GM18873 (cell line): ENCODE results near the gene FAHD1.
"Not testable (repeated sequence)": the region's sequence is repeated elsewhere in the genome, so short reads cannot be mapped to it uniquely, and the experiment has no call there.

Experiments
- ATAC-seq: cut with Tn5 transposase; IDR thresholded peaks from one replicate; pipeline ENCODE4 v1.9.1; 2021; ENCODE audit warnings: mild to moderate bottlenecking, moderate library complexity, moderate number of reproducible peaks; ENCODE audit not compliant: unreplicated experiment, low FRiP score

Gene FAHD1

DNA sequence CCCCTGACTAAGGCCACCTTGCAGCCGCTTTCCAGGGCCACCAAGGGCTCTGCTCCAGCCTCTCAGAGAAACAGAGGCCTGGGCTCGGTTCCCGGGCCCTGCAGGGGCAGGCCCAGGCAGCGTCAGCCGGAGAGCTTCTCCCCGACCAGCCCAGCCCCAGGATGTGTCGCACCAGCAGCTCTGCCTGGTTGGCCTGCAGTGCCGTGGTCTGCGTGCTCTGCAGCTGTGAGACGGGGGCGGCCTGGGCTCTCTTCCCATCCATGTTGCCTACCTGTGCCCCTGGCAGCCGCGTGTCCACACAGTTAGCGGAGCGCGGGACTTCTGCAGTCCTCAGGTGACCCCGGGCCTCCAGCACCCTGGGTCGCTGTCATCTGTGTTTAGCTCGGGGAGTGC, 38.3 kb upstream of the FAHD1 start:
- ATAC-seq: no peak

DNA sequence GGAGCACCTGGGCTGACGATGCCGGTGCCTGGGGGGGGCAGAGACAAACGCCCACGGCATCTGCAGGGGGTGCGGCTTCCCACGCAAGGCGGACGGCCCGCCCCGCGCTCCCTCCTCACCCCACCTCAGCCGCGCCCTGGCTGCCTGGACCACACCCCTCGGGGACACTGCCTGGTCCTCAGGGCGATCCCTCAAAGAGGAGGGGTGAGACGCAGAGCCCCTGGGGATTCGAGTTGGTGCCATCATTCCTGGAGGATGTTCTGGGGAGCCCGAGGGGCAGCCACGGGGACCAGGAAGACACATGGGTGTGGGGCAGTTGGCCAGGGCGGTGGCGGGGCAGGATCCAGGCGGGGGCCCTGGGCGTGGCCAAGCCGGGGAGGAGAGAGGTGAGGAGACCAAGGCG, 37.4 kb upstream of the FAHD1 start:
- no peak for ATAC-seq

GRCh38 chr16:1790261-1790610, 36.8 kb upstream of the FAHD1 start:
- ATAC-seq: no peak

DNA sequence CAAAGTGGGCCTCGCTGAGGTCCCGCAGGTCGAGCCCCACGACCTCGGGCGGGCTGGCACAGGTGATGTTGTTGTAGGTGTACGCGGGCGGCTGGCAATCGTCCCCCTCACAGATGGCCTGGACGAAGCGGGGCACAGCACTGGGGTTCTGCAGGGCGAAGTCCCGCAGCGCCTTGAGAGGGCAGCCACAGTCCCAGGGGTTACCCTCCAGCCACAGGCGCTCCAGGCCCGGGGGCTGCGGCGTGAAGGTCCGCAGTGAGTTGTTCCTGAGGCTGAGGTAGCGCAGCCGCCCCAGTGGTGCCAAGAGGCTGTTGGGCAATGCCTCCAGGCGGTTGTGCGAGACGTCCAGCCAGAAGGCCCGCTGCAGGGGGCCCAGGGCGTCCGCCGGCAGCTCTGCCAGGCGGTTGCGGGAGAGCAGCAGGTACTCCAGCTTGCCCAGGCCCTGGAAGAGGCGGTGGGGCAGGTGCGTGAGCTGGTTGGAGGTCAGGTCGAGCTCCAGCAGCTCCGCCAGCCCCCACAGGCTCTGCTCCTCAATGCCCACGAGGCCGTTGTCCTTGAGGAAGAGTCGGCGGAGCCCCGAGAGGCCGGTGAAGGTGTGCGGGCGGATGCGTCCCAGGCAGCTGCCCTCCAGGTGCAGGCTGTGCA, 36.3 kb upstream of the FAHD1 start:
- no peak for ATAC-seq

- no peak for ATAC-seq
These were observed 35.6 kb upstream of the FAHD1 start for GRCh38 chr16:1791256-1791942.

DNA sequence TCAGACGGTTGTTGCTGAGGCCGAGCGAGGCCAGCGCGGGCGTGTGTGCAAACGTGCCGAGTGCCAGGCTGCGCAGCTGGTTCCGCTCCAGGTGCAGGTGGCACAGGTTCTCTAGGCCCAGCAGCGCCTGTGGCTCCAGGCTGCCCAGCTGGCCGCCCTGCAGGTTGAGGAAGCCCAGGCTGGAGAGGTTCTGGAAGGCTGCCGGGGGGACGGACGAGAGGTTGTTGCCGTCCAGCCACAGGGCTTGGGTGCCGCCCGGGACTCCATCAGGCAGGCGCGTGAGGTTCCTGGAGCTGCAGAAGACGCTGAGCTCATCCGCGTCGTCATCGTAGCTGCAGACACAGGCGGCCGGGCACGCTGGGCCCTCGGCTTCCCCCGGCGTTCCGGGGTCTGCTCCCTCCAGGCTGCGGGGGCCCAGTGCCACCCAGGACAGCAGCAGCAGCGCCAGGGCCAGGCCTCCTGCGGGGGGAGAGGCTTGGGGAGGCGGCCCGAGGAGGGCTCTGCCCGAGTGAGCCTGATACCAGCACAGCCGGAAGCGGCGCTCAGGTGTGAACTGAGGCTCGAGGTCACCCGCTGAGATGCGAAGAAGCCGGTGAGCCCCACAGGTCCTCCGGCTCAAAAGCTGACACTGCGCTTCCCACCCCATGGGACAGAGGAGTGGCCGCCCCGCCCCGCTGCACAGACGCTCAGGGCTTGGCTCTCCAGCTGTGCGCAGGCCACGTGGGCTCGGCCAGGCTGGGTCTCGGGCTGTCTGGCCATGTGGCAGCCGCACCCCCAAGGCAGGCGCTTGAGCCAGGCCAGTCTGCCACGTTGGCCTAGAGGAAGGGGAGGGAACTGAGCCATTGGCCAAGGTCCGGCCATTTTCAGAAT, 34.8 kb upstream of the FAHD1 start:
- no peak for ATAC-seq

DNA sequence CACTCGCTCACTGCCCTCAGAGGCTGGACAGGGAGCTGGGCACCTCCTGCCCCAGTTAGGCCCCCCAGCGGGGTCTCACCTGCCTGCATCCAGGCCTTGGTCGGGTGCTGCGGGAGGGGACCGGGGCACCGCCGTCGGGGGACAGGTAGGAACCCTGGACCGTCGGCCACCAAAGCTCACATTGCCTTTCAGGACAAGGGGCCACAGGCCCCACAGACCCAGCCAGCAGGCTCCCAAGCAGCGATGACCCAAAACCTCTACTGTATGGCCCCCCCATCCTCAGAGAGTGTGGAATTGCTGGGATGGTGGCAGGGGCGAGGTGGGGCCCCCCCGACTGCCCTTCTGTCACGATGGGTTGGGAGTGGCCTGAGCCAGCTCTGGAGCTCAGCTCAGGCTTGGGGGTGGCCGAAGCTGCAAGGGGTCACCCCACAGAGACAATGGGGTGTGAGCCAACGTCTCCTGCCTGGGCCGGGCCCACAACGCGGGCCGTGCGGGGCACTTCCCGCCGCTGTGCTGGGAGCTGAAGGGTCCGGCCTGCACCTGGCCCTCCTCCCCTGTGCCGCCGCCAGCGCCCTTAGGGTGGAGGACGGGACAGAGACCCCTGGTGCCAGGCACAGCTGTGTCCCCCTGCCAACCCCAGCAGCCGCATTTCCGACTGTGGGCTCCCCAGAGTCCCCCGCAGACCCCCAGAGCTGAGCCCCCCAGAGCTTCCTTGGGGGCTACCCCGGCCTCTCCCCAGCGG, 34.0 kb upstream of the FAHD1 start:
- no peak for ATAC-seq

DNA sequence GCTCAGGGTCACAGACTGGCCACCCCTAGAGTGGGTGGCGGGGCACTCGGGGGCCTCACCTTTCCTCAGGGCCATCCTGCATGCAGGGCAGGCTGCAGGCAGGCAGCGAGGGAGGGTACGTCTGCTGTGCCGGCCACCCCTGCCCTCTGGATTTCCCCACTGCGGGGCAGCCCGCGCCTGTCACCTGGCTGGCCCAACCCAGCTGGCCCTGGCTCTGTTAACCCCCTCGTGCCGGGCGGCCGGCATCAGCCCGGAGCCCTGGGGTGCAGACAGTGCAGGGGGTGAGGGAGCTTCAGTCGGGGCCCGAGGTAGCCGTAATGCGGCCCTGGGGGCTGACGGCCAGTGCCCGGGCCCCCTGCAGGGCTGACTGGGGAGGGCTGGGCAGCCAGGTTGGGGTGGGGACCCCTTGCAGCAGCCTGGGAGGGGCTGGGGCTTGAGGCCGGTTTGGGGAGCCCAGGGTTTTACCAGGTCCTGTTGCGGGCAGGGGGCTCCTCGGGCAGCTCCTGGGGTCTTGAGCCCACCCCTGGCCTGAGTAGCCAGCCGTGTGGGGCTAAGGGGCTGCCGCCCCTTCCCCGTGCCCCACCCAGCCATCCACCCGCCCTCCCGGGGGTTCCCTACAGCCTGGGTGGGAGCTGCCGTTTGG, 33.3 kb upstream of the FAHD1 start, which contains the start of gene IGFALS:
Gene IGFALS (minus strand): TSS at position 128 of the 643 bp plus-strand sequence. CDS start 53 bp downstream, at position 75.
- no peak for ATAC-seq

GRCh38 chr16:1794221-1794871, 32.7 kb upstream of the FAHD1 start:
- ATAC-seq: no peak

- ATAC-seq: no peak
These were observed 31.9 kb upstream of the FAHD1 start for GRCh38 chr16:1794908-1795666.

DNA sequence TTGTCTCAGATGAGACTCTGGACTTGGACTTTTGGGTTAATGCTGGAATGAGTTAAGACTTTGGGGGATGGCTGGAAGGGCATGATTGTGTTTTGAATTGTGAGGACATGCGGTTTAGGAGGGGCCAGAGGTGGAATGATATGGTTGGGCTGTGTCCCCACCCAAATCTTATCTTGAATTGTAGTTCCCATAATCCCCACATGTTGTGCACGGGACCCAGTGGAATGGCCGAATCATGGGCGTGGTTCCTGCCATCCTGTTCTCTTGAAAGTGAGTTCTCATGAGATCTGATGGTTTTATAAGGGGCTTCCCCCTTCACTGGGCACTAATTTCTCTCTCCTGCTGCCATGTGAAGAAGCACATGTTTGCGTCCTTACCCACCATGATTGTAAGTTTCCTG, 27.7 kb upstream of the FAHD1 start:
- ATAC-seq: not testable (repeated sequence)

- no peak for ATAC-seq
These were observed 26.3 kb upstream of the FAHD1 start for GRCh38 chr16:1800701-1801100.

DNA sequence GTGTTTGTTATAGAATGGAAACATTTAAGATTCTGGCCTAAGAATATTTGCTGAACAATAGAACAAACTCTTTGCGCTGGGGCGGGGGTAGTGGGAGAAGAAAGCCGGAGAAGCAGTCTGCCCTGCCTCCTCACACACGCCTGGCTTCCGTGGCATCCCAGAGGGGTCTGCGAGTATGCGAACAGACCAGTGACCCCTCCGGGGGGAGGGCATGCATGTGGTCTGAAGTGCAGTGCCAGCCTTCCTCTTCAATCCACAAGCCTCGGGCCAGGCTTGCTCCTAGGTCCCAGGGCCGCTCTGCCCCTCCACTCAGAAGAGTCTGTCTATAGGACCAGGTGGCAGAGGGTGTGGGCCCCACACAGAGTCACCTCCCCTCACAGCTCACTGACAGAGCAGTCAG, 19.4 kb upstream of the FAHD1 start:
- no peak for ATAC-seq

DNA sequence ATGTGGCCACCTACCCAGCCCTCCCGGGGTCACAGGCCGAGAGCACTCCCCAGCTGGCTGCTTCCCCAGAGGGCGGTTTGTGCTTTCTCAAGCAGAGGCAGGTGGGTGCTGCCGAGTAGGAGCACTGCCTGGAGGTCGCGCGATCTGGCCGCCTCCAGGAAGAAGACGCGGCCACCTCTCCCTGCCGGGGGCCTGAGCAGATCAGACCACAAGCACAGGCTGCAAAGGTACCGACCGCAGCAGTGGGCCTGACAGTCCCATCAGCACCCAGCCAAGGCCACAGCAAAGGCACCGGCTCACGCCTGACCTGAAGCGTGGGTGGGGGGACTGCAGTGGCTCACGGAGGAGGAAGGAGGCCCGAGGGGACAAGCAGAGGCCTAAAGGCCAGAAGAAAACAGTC, 18.3 kb upstream of the FAHD1 start:
- ATAC-seq: no peak

DNA sequence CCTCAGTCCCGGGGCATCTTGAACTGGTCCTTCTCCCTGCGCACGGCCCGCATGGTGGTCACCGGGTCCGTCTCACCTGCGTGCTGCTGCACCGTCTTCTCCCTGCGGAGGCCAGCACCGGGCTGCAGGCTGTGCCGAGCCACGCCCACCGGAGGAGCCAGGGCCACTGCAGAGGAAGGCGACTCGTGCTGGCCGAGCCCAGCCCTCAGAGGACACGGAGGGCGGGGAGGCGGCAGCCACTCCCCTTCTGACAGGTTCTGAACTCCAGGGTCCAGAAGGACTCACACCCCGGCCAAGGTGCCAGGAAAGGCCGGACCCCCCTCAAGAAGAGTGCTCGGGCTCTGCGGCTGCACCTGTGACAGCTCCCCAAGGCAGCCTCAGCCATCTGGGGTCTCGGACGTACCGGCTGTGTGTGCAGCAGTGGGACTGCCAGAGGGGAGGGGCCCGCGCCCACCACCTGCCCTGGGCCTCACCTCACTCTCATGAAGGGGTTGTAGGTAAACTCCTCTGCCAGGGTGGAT, 17.7 kb upstream of the FAHD1 start:
- ATAC-seq: no peak

GRCh38 chr16:1810106-1810505, 16.9 kb upstream of the FAHD1 start:
- ATAC-seq: no peak

- no peak for ATAC-seq
These were observed 16.5 kb upstream of the FAHD1 start for GRCh38 chr16:1810536-1810935.

DNA sequence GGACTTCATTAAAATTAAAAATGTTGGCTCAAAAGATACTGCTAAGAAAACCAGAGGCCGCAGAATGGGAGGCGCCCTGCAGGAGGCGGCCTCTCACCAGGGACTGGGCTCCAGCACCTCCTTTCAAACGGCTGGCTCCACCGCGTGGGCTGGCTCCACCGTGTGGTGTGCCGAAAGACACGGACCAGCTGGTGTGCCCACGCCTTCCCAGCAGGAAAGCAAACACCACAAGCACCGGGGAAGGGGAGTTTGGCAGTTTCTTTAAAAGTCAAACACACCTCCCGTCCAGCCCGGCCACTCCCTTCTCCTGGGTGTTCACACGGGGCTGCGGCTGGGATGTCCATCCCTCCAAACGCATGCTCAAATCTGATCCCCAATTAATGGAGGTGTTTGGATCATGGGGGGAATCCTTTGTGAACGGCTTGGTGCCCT, 14.3 kb upstream of the FAHD1 start:
- no peak for ATAC-seq

GRCh38 chr16:1815461-1815860, 11.5 kb upstream of the FAHD1 start:
- ATAC-seq: no peak
